ENCODE measurements around the gene ABT1. TPM values are rescaled to one million over a fixed set of nuclear protein-coding genes. Genes with fewer than 3 reads are reported as not detected.

ABT1 gene
- total and polyA plus RNA-seq, 2 experiments from 2014 or later = 25.7 to 29.1 TPM

DNA sequence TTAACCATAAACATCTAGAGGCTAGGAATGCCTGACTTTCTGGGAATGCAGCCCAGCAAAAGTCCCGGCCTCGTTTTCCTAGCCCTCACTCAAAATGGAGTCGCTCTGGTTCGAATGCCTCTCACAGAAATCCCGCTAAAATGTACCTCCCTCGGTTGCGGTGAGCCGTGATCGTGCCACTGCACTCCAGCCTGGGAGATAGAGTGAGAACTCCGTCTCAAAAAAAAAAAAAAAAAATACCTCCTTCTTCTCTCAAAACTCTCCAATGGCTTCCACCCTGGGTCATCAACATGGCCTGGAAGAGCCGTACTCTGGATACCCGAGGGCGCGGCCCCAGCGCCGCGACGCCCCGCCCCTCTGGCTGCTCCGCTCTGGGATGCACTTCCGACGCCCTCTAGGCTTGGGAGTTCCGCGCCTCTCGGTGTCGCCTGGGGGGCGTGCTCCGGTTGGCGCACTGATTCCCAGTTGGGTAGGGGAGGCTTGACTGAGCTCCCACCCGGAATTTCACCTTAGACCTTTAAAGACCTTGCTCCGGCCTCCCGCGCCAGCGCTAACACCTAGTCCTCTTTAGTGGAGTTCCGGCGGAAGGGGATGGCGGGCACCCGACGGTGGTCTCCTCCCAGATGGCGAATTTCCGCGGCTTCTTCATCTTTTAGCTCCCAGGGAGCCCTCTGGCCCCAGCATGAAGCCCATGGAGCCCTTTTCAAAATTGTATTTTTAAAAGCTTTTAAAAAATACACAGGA, 46.3 kb upstream of the ABT1 start:
- Histone ChIP-seq H3K27me3 (ENCODE audit: insufficient read depth) (no peaks in the 10 kb centered on the region), H3K36me3 (ENCODE audit: insufficient read depth) (no peaks in the 10 kb centered on the region), H3K4me3 (peak overlapping the region; percentile 56), H3K79me2 (replicated peaks; ENCODE audit: insufficient read depth) (no peaks in the 10 kb centered on the region), H3K27ac (ENCODE audit: low read depth) (peak overlapping the region; percentile 99), H3K9me2 (ENCODE audit: insufficient read depth) (no peaks in the 10 kb centered on the region), H4K20me1 (replicated peaks; ENCODE audit: insufficient read depth) (no peaks in the 10 kb centered on the region), H3F3A (replicated peaks; ENCODE audit: low read depth) (0 out of 2 replicates have a peak, but pooled peaks cover 2% of the 10 kb centered on the region), H3K4me2 (peak overlapping the region; percentile 71), H2AFZ (peak overlapping the region; percentile 64; the same call in 1 of the 2 replicates), H3K4me1 (ENCODE audit: insufficient read depth) (no peaks in the 10 kb centered on the region)
- peak; percentile 75 for ATAC-seq
- Mint-ChIP-seq H3K36me3 (ENCODE audit: low read depth) (peaks cover 4% of the 10 kb centered on the region; the same call in 2 of the 3 replicates), H3K4me1 (peaks cover 10% of the 10 kb centered on the region; the same call in 2 of the 3 replicates), H3K27me3 (ENCODE audit: insufficient read depth, low read depth, poor library complexity) (peaks cover 17% of the 10 kb centered on the region), H3K27ac (peak overlapping the region; percentile 98), H3K4me3 (peak overlapping the region; percentile 78), H3K9me3 (no peaks in the 10 kb centered on the region; the same call in 2 of the 3 replicates)
- DNase-seq (ENCODE audit: low spot score) = peak; percentile 97
- TF ChIP-seq EZH2 (IDR thresholded peaks at IDR 0.05; ENCODE audit: low read depth, unreplicated experiment) (no peak), STAT1 (IDR thresholded peaks at IDR 0.05; ENCODE audit: unreplicated experiment) (no peak), JUNB (IDR thresholded peaks at IDR 0.05; ENCODE audit: unreplicated experiment) (no peak), NANOG (IDR thresholded peaks at IDR 0.05; ENCODE audit: borderline replicate concordance) (no peak), EZH2phosphoT487 (IDR thresholded peaks at IDR 0.05; ENCODE audit: unreplicated experiment) (no peak), POLR2AphosphoS5 (IDR thresholded peaks at IDR 0.05; ENCODE audit: low read depth) (peak; percentile 63; the same call in 1 of the 2 replicates), ZNF331 (CRISPR knock-in tag; IDR thresholded peaks at IDR 0.05; ENCODE audit: low read depth) (no peak)
- TF ChIP-seq, protein P1, sequence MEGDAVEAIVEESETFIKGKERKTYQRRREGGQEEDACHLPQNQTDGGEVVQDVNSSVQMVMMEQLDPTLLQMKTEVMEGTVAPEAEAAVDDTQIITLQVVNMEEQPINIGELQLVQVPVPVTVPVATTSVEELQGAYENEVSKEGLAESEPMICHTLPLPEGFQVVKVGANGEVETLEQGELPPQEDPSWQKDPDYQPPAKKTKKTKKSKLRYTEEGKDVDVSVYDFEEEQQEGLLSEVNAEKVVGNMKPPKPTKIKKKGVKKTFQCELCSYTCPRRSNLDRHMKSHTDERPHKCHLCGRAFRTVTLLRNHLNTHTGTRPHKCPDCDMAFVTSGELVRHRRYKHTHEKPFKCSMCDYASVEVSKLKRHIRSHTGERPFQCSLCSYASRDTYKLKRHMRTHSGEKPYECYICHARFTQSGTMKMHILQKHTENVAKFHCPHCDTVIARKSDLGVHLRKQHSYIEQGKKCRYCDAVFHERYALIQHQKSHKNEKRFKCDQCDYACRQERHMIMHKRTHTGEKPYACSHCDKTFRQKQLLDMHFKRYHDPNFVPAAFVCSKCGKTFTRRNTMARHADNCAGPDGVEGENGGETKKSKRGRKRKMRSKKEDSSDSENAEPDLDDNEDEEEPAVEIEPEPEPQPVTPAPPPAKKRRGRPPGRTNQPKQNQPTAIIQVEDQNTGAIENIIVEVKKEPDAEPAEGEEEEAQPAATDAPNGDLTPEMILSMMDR (conservative IDR thresholded peaks at IDR 0.05; ENCODE audit: low read depth in 2 of 2) = peak in 1 of 2 experiments; percentile 36; a peak in 2 of 4 replicates
- TF ChIP-seq, protein P2, sequence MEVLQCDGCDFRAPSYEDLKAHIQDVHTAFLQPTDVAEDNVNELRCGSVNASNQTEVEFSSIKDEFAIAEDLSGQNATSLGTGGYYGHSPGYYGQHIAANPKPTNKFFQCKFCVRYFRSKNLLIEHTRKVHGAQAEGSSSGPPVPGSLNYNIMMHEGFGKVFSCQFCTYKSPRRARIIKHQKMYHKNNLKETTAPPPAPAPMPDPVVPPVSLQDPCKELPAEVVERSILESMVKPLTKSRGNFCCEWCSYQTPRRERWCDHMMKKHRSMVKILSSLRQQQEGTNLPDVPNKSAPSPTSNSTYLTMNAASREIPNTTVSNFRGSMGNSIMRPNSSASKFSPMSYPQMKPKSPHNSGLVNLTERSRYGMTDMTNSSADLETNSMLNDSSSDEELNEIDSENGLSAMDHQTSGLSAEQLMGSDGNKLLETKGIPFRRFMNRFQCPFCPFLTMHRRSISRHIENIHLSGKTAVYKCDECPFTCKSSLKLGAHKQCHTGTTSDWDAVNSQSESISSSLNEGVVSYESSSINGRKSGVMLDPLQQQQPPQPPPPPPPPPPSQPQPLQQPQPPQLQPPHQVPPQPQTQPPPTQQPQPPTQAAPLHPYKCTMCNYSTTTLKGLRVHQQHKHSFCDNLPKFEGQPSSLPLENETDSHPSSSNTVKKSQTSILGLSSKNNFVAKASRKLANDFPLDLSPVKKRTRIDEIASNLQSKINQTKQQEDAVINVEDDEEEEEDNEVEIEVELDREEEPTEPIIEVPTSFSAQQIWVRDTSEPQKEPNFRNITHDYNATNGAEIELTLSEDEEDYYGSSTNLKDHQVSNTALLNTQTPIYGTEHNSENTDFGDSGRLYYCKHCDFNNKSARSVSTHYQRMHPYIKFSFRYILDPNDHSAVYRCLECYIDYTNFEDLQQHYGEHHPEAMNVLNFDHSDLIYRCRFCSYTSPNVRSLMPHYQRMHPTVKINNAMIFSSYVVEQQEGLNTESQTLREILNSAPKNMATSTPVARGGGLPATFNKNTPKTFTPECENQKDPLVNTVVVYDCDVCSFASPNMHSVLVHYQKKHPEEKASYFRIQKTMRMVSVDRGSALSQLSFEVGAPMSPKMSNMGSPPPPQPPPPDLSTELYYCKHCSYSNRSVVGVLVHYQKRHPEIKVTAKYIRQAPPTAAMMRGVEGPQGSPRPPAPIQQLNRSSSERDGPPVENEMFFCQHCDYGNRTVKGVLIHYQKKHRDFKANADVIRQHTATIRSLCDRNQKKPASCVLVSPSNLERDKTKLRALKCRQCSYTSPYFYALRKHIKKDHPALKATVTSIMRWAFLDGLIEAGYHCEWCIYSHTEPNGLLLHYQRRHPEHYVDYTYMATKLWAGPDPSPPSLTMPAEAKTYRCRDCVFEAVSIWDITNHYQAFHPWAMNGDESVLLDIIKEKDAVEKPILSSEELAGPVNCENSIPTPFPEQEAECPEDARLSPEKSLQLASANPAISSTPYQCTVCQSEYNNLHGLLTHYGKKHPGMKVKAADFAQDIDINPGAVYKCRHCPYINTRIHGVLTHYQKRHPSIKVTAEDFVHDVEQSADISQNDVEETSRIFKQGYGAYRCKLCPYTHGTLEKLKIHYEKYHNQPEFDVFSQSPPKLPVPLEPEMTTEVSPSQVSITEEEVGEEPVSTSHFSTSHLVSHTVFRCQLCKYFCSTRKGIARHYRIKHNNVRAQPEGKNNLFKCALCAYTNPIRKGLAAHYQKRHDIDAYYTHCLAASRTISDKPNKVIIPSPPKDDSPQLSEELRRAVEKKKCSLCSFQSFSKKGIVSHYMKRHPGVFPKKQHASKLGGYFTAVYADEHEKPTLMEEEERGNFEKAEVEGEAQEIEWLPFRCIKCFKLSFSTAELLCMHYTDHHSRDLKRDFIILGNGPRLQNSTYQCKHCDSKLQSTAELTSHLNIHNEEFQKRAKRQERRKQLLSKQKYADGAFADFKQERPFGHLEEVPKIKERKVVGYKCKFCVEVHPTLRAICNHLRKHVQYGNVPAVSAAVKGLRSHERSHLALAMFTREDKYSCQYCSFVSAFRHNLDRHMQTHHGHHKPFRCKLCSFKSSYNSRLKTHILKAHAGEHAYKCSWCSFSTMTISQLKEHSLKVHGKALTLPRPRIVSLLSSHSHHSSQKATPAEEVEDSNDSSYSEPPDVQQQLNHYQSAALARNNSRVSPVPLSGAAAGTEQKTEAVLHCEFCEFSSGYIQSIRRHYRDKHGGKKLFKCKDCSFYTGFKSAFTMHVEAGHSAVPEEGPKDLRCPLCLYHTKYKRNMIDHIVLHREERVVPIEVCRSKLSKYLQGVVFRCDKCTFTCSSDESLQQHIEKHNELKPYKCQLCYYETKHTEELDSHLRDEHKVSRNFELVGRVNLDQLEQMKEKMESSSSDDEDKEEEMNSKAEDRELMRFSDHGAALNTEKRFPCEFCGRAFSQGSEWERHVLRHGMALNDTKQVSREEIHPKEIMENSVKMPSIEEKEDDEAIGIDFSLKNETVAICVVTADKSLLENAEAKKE (CRISPR knock-in tag; IDR thresholded peaks at IDR 0.05) = no peak
- TF ChIP-seq, protein P3, sequence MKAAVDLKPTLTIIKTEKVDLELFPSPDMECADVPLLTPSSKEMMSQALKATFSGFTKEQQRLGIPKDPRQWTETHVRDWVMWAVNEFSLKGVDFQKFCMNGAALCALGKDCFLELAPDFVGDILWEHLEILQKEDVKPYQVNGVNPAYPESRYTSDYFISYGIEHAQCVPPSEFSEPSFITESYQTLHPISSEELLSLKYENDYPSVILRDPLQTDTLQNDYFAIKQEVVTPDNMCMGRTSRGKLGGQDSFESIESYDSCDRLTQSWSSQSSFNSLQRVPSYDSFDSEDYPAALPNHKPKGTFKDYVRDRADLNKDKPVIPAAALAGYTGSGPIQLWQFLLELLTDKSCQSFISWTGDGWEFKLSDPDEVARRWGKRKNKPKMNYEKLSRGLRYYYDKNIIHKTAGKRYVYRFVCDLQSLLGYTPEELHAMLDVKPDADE (IDR thresholded peaks at IDR 0.05) = no peak
